Measurements from ENCODE around the gene MICALL2. TPM values are rescaled to one million over a fixed set of nuclear protein-coding genes. Genes with fewer than 3 reads are reported as not detected.
A peak's percentile ranks its signal among the peaks of the same experiment; 100 is the strongest.

MICALL2 gene
- total RNA-seq, 1 donor from 2014 or later: 11.0 TPM

GRCh38 chr7:1493571-1493970 is 34.3 kb upstream of the MICALL2 start:
- DNase-seq (ENCODE audit: low read depth, low spot score): no peak

GRCh38 chr7:1493129-1493528 is 33.9 kb upstream of the MICALL2 start:
- no peak for DNase-seq (ENCODE audit: low read depth, low spot score)

GRCh38 chr7:1492640-1493039 is 33.4 kb upstream of the MICALL2 start:
- DNase-seq (ENCODE audit: low read depth, low spot score): no peak

GRCh38 chr7:1492221-1492620 is 33.0 kb upstream of the MICALL2 start:
- DNase-seq (ENCODE audit: low read depth, low spot score): no peak

GRCh38 chr7:1490837-1491236 is 31.6 kb upstream of the MICALL2 start:
- DNase-seq (ENCODE audit: low read depth, low spot score): no peak

GRCh38 chr7:1489336-1489735 is 30.1 kb upstream of the MICALL2 start:
- no peak for DNase-seq (ENCODE audit: low read depth, low spot score)

GRCh38 chr7:1488016-1488415 is 28.7 kb upstream of the MICALL2 start:
- DNase-seq (ENCODE audit: low read depth, low spot score): no peak

- DNase-seq (ENCODE audit: low read depth, low spot score): no peak
Measured at GRCh38 chr7:1487466-1487865, 28.2 kb upstream of the MICALL2 start.

GRCh38 chr7:1486571-1486970 is 27.3 kb upstream of the MICALL2 start:
- no peak for DNase-seq (ENCODE audit: low read depth, low spot score)

- DNase-seq (ENCODE audit: low read depth, low spot score): no peak
Measured at GRCh38 chr7:1485156-1485555, 25.9 kb upstream of the MICALL2 start.

GRCh38 chr7:1484569-1484968 is 25.3 kb upstream of the MICALL2 start:
- no peak for DNase-seq (ENCODE audit: low read depth, low spot score)

GRCh38 chr7:1483536-1484505 is 24.6 kb upstream of the MICALL2 start:
- no peak for DNase-seq (ENCODE audit: low read depth, low spot score)

GRCh38 chr7:1483079-1483478 is 23.8 kb upstream of the MICALL2 start:
- DNase-seq (ENCODE audit: low read depth, low spot score): no peak

GRCh38 chr7:1481300-1481699 is 22.0 kb upstream of the MICALL2 start:
- DNase-seq (ENCODE audit: low read depth, low spot score): no peak

- no peak for DNase-seq (ENCODE audit: low read depth, low spot score)
Measured at GRCh38 chr7:1480670-1481069, 21.4 kb upstream of the MICALL2 start.

- no peak for DNase-seq (ENCODE audit: low read depth, low spot score)
Measured at GRCh38 chr7:1479287-1479686, 20.0 kb upstream of the MICALL2 start.

GRCh38 chr7:1478480-1478879 is 19.2 kb upstream of the MICALL2 start:
- no peak for DNase-seq (ENCODE audit: low read depth, low spot score)

GRCh38 chr7:1476859-1477258 is 17.6 kb upstream of the MICALL2 start:
- no peak for DNase-seq (ENCODE audit: low read depth, low spot score)

GRCh38 chr7:1475991-1476390 is 16.7 kb upstream of the MICALL2 start:
- DNase-seq (ENCODE audit: low read depth, low spot score): no peak

- DNase-seq (ENCODE audit: low read depth, low spot score): no peak
Measured at GRCh38 chr7:1475393-1475792, 16.1 kb upstream of the MICALL2 start.

GRCh38 chr7:1474736-1475135 is 15.5 kb upstream of the MICALL2 start:
- DNase-seq (ENCODE audit: low read depth, low spot score): no peak

GRCh38 chr7:1473864-1474512 is 14.7 kb upstream of the MICALL2 start:
- DNase-seq (ENCODE audit: low read depth, low spot score): peak; percentile 36

GRCh38 chr7:1470901-1471300 is 11.6 kb upstream of the MICALL2 start:
- DNase-seq (ENCODE audit: low read depth, low spot score): no peak

Measured in pulmonary artery endothelial cell (primary cell).